Measurements from ENCODE around the gene IGF1. TPM values are rescaled to one million over a fixed set of nuclear protein-coding genes. Genes with fewer than 3 reads are reported as not detected.
"Not testable (repeated sequence)": the region's sequence is repeated elsewhere in the genome, so short reads cannot be mapped to it uniquely, and the experiment has no call there.

Gene IGF1
- total RNA-seq, 1 donor from 2014 or later, result 73.5 TPM

- Histone ChIP-seq H3K4me3 (no peak overlapping the region), H3K27me3 (no peaks in the 10 kb centered on the region), H3K4me1 (no peaks in the 10 kb centered on the region), H3K27ac (no peak overlapping the region), H3K36me3 (no peaks in the 10 kb centered on the region), H3K9me3 (no peaks in the 10 kb centered on the region)
- TF ChIP-seq, protein P1, sequence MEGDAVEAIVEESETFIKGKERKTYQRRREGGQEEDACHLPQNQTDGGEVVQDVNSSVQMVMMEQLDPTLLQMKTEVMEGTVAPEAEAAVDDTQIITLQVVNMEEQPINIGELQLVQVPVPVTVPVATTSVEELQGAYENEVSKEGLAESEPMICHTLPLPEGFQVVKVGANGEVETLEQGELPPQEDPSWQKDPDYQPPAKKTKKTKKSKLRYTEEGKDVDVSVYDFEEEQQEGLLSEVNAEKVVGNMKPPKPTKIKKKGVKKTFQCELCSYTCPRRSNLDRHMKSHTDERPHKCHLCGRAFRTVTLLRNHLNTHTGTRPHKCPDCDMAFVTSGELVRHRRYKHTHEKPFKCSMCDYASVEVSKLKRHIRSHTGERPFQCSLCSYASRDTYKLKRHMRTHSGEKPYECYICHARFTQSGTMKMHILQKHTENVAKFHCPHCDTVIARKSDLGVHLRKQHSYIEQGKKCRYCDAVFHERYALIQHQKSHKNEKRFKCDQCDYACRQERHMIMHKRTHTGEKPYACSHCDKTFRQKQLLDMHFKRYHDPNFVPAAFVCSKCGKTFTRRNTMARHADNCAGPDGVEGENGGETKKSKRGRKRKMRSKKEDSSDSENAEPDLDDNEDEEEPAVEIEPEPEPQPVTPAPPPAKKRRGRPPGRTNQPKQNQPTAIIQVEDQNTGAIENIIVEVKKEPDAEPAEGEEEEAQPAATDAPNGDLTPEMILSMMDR (IDR thresholded peaks at IDR 0.05), result no peak
- intact Hi-C loops (cut with DNase I), result no loop called here
- no peak for DNase-seq (ENCODE audit: low spot score in 2 of 2)
Measured at GRCh38 chr12:102452605-102453004, 27.8 kb downstream of the IGF1 start.

DNA sequence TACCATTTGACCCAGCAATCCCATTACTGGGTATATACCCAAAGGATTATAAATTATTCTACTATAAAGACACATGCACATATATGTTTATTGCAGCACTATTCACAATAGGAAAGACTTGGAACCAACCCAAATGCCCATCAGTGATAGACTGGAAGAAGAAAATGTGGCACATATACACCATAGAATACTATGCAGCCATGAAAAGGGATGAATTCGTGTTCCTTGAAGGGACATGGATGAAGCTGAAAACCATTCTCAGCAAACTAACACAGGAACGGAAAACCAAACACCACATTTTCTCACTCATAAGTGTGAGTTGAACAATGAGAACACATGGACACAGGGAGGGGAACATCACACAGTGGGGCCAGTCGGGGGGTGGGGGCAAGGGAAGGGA, 31.3 kb downstream of the IGF1 start:
- intact Hi-C loops (cut with DNase I); H3K9me3 ChIP-seq; H3K4me1 ChIP-seq; H3K27me3 ChIP-seq; H3K27ac ChIP-seq; DNase-seq (ENCODE audit: low spot score in 2 of 2); H3K36me3 ChIP-seq; H3K4me3 ChIP-seq: not testable (repeated sequence)

GRCh38 chr12:102447426-102447825, 32.9 kb downstream of the IGF1 start:
- H3K9me3 ChIP-seq; H3K36me3 ChIP-seq; H3K27me3 ChIP-seq; intact Hi-C loops (cut with DNase I); DNase-seq (ENCODE audit: low spot score in 2 of 2); H3K4me1 ChIP-seq; H3K27ac ChIP-seq; H3K4me3 ChIP-seq: not testable (repeated sequence)

- Histone ChIP-seq H3K9me3 (no peaks in the 10 kb centered on the region), H3K4me1 (no peaks in the 10 kb centered on the region), H3K4me3 (no peak overlapping the region), H3K27ac (no peak overlapping the region), H3K36me3 (no peaks in the 10 kb centered on the region), H3K27me3 (no peaks in the 10 kb centered on the region)
- no peak for DNase-seq (ENCODE audit: low spot score in 2 of 2)
- intact Hi-C loops (cut with DNase I), result no loop called here
- TF ChIP-seq, protein P1 (IDR thresholded peaks at IDR 0.05), result no peak
Measured at GRCh38 chr12:102444707-102445106, 35.7 kb downstream of the IGF1 start.

DNA sequence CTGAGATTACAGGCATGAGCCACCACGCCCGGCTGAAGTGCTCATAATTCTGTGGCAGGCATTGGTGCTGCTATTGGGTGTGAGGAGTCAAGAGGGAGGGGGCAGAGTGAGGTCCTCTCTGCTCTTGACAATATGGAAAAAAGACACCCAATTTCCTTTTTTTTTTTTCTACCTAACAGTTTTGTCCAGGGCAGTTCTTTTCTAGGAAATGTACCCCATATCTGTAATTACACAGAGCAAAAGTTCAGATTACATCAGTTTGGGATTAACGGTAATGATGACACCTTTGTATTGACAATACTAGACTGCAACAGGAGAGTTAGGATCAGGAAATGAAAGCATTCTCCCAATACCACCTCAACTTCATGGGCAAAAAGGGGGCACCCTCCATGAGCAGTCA, 36.3 kb downstream of the IGF1 start:
- H3K36me3 ChIP-seq, result no peaks in the 10 kb centered on the region
- intact Hi-C loops (cut with DNase I), result no loop called here
- no peaks in the 10 kb centered on the region for H3K4me1 ChIP-seq
- TF ChIP-seq, protein P1 (IDR thresholded peaks at IDR 0.05), result no peak
- H3K27ac ChIP-seq, result no peak overlapping the region
- H3K9me3 ChIP-seq, result no peaks in the 10 kb centered on the region
- H3K27me3 ChIP-seq, result no peaks in the 10 kb centered on the region
- DNase-seq (ENCODE audit: low spot score in 2 of 2), result no peak
- H3K4me3 ChIP-seq, result no peak overlapping the region

DNA sequence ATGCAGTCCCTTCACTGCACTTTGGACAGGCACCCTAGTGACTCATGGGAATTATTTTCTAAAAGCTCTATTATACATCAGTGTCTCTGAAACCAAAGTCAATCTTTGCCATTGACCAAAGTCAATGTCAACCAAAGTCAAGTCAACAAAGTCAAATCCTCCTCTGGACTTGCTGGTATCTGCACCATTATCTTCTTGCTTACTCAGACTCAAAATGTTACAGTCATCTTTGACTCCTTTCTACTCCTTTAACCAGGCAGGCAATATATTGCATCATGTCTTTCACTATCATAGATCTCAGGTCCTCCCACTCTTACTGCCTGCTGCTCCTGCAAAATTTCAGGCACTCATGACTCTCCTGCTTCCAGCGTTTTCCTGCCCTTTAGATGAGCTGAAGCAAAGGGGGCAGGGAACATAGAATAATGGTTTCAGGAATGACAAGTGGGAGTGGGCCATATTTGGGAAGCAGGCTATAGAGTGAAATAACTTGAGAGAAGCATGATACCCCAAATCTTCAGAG, 39.2 kb downstream of the IGF1 start:
- Histone ChIP-seq H3K4me3 (no peak overlapping the region), H3K9me3 (no peaks in the 10 kb centered on the region), H3K27ac (no peak overlapping the region), H3K4me1 (no peaks in the 10 kb centered on the region), H3K27me3 (no peaks in the 10 kb centered on the region), H3K36me3 (no peaks in the 10 kb centered on the region)
- TF ChIP-seq, protein P1 (IDR thresholded peaks at IDR 0.05), result no peak
- no peak for DNase-seq (ENCODE audit: low spot score in 2 of 2)
- intact Hi-C loops (cut with DNase I), result no loop called here
